GM12865 (cell line): ENCODE results near the gene MYL7.

Source experiments
- DNase-seq: peaks from one replicate; pipeline ENCODE4 v3.0.0; 2010; ENCODE audit warnings: low read depth
- H3K4me3 ChIP-seq: 2 replicates; pipeline ENCODE4 v1.5.1; 2011; ENCODE audit warnings: mild to moderate bottlenecking, low read depth, low read length, control low read depth
- CTCF ChIP-seq: IDR thresholded peaks from 2 replicates; pipeline ENCODE4 v1.5.1; 2011; ENCODE audit warnings: low read length, control low read depth, low read depth, inconsistent platforms; ENCODE audit not compliant: insufficient read depth; ENCODE audit errors: missing control alignments

Gene MYL7

DNA sequence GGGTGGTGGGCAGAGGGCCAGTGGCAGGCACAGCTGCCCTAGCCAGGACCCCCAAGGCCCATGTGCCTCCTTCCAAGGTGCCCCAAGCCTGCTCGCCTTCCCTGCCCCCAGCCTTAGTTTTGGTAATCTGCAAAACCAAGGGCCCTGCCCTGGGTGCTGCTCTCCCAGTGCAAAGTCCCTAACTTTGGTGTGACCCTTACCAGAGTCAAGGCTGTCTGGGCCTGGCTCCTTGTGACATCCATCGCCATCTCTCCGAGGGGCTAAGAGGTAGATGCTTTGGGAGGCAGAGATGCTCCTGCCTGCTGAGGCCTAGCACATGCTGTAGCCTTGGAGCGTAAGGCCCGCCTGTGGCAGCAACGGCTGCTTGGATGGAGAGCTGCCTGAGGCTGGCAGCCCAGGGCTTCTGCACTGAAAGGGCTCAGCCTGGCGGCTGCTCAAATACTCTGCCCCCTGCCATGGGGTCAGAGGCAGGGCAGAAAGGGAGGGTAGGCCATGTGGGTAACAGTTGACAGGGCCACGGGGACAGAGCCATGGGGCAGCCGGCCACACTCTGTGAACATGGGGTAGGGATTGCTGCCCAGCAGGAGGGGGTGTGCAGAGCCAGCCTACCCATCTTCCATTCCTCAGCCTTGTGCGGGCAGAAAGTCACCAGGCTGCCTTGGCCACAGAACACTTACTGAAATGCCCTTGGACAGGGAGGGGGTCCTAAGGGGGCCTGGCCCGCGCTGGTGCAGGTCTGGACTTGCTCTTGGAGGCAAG, 17.9 kb upstream of the MYL7 start:
- no peak for DNase-seq
- TF ChIP-seq CTCF: no peak

DNA sequence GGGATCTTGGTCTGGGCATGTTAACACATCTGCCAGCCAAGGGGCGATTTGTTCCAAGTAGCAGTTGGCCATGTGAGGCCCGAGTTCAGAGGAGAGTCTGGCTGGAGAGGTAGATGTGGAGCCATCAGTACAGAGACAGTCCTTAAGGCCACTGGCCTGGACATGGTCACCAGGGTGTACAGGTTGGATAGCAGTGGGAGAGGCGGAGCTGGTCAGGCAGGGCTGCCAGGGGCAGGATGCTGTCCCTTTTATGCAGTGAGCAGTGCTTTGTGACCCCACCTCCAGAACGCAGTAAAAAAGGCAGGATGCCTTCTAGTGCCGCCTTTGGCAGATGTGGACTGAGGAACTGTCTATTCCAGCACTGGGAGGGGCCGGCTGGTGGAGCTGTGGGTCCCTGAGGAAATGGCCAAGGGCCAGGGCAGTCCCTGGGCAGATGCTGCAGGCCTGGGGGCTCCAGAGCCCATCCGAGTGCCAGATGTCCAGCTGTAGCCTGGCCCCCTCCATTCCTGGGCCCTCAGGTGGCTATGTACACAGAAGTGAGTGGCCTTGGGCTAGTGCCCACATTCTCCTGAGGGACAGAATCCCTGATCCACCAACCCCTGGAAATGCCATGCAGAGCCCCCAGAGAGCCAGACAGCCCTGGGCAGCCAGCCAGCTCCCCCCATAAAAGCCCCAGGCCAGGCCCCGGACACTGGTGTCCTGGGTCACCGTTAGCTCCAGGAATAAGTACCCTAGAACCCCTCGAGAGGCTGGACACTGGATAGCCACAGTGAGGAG, 17.2 kb upstream of the MYL7 start:
- H3K4me3 ChIP-seq: no peak overlapping the region
- no peak for TF ChIP-seq CTCF
- no peak for DNase-seq

More for the DNA sequence above, 17.9 kb upstream of the MYL7 start:
- no peak overlapping the region for H3K4me3 ChIP-seq

DNA sequence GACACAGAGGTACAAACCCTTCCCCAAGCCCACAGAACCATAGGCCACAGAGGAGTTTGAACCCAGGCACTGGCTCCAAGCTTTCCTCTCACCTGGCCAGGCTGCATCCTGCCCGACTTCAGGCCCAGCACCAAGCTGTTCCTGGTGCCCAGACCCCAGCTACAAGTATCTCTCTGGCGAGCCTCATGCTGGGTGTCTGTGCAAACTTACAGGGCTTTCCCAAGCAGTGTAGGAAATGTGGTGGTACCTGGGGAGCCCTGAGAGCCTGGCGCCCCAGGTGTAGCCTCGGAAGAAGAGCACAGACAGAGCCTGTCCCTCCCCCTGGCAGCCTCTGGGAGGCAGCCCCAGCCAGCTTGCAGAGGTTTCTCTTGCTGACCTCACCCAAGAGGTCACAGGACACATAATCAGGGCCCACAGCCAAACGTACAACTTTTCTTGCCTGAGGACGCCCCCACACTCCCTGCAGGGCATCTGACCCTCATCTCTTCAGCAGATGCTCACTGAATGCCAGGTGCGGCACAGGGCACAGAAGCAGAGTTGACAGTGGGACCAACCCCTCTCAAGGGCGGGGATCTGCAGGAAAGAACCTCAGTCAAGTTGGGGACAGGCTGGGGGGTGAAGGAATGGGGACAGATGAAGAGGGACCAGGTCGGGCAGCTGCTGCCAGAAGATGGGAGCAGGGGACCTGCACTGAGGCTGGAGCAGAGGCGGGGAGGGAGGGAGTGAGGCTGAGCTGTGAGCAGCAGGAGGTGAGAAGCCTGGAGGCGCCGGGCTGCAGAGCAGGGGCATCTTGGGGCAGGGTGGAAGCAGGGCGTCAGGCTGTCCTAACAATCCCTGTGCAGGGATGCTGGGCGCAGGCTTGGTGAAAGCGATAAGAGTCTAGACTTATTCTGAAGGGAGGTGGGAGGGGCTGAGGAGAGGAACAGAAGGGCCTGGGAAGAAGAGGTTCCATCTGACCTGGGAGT, 16.3 kb upstream of the MYL7 start:
- DNase-seq: no peak
- no peak overlapping the region for H3K4me3 ChIP-seq
- no peak for TF ChIP-seq CTCF

GRCh38 chr7:44156453-44157010, 15.4 kb upstream of the MYL7 start:
- TF ChIP-seq CTCF: no peak
- H3K4me3 ChIP-seq: no peak overlapping the region
- no peak for DNase-seq

DNA sequence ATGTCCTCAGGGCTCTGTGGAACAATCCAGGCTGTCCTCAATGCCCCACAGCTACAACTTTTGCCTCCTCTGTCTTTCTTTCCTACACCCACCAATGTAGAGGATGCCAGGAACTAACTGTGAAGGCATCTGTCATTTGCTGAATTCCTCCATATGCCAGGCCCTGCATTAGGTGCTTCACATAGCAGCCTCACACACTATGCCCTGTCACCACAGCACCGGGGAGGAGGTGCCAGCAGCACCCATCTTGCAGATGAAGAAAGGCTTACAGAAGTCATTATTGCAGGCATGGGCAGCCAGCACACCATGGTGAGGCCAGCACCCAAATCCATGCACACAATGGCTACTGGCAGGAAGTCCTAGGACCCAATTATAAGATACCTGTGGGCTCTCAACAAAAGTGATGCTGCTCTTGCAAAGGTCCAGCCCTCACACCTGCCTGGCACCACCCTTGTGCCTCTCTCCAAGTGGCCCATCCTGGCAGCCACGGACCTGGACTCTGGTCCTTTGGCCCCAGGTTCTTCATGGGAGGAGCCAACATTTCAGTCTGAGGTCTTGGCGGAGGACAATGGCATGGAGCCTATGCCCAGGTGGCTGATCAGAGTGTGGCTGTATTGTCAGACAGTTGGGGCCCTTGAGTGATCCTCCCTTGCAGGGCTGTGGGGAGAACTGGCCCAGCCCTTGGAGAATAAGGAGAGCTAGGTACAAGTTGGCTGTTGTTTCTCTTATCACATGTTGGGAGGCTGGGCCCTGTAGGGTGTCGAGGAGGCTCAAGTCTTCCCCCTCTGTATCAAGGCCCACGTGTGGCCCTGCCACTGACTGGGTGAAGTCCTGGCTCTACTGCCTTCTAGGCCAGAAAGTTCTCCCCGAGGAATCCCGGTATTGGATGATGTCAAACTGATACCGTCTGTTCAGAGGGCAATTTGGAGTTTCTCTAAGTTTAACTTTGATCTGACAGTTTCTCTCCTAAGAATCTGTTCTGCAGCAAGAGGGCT, 14.4 kb upstream of the MYL7 start:
- DNase-seq: no peak
- no peak for TF ChIP-seq CTCF
- H3K4me3 ChIP-seq: no peak overlapping the region
